ENCODE measurements around the gene AKAP14.

Gene AKAP14

GRCh38 chrX:119895843-119896326, at the start of gene AKAP14:
Gene AKAP14, plus strand, starts transcription at chrX:119895893. Its CDS starts 7,331 bp downstream, at chrX:119903224.
- no peak for DNase-seq (ENCODE audit: low read depth)
- no peak for TF ChIP-seq CTCF (IDR thresholded peaks at IDR 0.05; ENCODE audit: insufficient read depth, low read depth, low read length, missing control alignments)
- H3K4me3 ChIP-seq (ENCODE audit: low read depth, low read length), result no peak within 1 kb of the TSS

DNA sequence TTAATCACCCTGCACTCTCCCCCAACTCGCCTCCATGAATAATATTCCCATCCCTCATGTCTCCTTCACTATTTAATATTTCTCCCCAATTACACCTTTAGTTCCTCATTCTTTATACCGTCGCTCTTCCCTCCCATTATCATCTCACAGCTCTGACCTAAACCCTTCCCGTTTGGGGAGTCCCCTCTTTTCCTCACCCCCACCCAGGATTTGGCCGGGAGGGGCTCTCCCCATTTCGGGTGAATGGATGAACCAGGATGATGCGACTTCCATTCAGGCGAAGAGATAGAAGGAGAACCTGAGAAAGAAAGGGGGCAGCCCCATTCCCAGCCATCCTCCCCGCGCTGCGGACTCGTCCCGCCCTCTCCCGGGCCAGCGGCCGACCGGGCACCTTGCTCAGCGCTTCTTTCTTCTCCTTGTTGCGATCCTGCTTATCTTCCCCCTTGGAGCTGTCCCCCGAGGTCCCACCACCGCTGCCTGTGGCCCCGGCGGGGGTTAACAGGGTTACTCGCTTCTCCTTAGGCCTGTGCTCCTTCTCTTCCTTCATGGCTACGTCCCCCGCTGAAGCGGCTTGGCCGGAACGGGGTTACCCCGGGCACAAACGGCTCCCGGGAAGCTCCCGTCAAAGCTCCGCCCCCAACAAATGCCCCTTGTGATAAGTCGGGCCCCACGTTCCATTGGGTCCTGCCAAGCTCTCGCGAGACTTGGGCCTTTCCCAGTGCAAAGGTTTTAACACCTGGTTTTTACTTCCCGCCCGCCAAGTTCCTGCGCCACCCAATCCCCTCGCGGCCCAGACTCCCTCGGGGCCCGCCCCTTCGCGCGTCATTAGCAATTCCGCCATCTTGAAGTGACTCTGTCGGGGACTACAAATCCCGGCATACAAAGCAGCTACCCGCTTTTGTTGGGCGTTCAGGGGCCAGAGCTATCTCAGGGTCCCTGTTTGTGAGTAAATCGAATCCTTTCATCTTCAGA, 43.0 kb upstream of the AKAP14 start, which contains the start of gene UPF3B:
Gene UPF3B, minus strand, starts transcription at position 582 of the 972 bp plus-strand sequence. Its CDS starts 35 bp downstream, at position 547.
- peak within 1 kb of the TSS; percentile 91 for H3K4me3 ChIP-seq (ENCODE audit: low read depth, low read length)
- TF ChIP-seq CTCF (IDR thresholded peaks at IDR 0.05; ENCODE audit: insufficient read depth, low read depth, low read length, missing control alignments), result no peak
- peak; percentile 98 for DNase-seq (ENCODE audit: low read depth)

GRCh38 chrX:119853444-119853843, 42.2 kb upstream of the AKAP14 start:
- no peak for DNase-seq (ENCODE audit: low read depth)
- no peak for TF ChIP-seq CTCF (IDR thresholded peaks at IDR 0.05; ENCODE audit: insufficient read depth, low read depth, low read length, missing control alignments)
- peak overlapping the region; percentile 61 for H3K4me3 ChIP-seq (ENCODE audit: low read depth, low read length)

- no peak for TF ChIP-seq CTCF (IDR thresholded peaks at IDR 0.05; ENCODE audit: insufficient read depth, low read depth, low read length, missing control alignments)
- DNase-seq (ENCODE audit: low read depth), result peak; percentile 50
- H3K4me3 ChIP-seq (ENCODE audit: low read depth, low read length), result peak overlapping the region; percentile 74
Measured at GRCh38 chrX:119870626-119871131, 25.0 kb upstream of the AKAP14 start.

- no peak for DNase-seq (ENCODE audit: low read depth)
- TF ChIP-seq CTCF (IDR thresholded peaks at IDR 0.05; ENCODE audit: insufficient read depth, low read depth, low read length, missing control alignments), result no peak
Measured at GRCh38 chrX:119871245-119871598, 24.5 kb upstream of the AKAP14 start.

GRCh38 chrX:119871599-119872395, 23.9 kb upstream of the AKAP14 start, which contains the start of the genes NDUFA1 and RNF113A:
Gene NDUFA1, plus strand, starts transcription at chrX:119871832. Its CDS starts 80 bp downstream, at chrX:119871912.
Gene RNF113A, minus strand, starts transcription at chrX:119871733. Its CDS starts 120 bp downstream, at chrX:119871613.
- peak; percentile 95 for DNase-seq (ENCODE audit: low read depth)
- no peak for TF ChIP-seq CTCF (IDR thresholded peaks at IDR 0.05; ENCODE audit: insufficient read depth, low read depth, low read length, missing control alignments)
- peak within 1 kb of the TSS; percentile 76 for H3K4me3 ChIP-seq (ENCODE audit: low read depth, low read length)

More at GRCh38 chrX:119871245-119871598, 24.5 kb upstream of the AKAP14 start:
- peak overlapping the region; percentile 74 for H3K4me3 ChIP-seq (ENCODE audit: low read depth, low read length)

All from GM12865 (cell line).